ENCODE data around the gene DENND2C. TPM values are rescaled to one million over a fixed set of nuclear protein-coding genes. Genes with fewer than 3 reads are reported as not detected.

The DENND2C gene
- total RNA-seq, 1 donor from 2014 or later = 4.1 TPM

DNA sequence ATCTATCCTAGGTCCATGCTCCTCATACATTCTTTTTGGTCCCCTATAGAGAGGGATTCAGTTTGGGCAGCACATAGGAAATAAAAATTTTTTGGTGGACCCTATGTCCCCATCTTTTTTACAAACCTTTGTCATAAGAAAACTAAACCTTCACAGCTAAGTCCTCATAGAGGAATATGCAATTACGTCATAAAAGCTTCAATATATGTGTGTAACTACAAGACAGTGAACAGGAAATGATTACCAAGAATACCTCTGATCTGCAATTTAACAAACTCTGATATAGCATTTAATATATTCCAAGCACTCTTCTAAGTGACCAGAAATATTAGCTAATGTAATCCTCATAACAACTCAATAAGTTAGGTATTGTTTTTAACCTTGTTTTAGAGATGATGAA lies 6.3 kb upstream of the DENND2C start:
- DNase-seq (ENCODE audit: low spot score) = no peak

DNA sequence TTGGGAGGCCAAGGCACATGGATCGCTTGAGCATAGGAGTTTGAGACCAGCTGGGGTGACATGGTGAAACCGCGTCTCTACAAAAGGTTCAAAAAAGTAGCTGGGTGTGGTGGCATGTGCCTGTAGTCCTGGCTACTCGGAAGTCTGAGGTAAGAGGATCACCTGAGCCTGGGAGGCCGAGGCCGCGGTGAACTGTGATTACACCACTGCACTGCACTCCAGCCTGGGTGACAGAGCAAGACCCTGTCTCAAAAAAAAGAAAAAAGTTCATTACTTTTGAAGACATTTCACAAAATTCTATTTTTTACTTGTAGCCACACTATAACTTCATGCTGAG lies 2.1 kb upstream of the DENND2C start:
- no peak for DNase-seq (ENCODE audit: low spot score)

DNA sequence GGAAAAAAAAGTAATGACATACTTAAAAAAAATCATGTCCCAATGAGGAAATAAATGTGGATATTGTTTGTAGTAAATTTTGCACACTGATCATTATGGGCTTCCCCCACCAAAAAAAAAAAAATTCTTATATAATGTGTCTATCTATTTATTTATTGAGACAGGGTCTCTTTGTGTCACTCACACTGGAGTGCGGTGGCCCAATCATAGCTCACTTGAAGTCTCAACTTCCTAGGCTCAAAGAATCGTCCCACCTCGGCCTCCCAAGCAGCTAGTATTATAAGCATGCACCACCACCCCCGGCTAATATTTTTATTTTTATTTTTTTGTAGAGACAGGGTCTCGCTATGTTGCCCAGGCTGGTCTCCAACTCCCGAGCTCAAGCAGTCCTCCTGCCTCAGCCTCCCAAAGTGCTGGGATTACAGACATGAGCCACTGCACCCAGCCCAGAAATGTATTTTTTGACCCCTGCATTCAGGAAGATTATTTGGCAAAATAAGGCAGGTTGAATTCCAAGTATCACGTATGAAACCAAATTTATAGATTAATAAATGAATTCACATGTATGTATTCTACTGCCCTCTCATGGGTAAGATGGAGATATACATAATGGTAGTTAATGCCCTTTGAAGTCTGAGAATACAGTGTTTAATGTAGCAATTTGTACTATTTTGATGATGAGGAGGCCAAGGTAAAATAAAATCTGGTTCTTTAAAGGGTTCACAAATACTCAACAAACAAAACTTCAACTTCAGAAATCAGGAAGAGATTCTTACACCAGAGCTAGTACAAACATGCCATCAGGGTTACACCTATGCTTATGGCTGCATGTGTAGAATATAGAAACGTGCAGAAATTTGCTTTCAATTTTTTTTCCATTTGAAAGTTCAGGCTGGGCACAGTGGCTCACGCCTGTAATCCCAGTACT lies 1.4 kb upstream of the DENND2C start:
- no peak for DNase-seq (ENCODE audit: low spot score)

DNA sequence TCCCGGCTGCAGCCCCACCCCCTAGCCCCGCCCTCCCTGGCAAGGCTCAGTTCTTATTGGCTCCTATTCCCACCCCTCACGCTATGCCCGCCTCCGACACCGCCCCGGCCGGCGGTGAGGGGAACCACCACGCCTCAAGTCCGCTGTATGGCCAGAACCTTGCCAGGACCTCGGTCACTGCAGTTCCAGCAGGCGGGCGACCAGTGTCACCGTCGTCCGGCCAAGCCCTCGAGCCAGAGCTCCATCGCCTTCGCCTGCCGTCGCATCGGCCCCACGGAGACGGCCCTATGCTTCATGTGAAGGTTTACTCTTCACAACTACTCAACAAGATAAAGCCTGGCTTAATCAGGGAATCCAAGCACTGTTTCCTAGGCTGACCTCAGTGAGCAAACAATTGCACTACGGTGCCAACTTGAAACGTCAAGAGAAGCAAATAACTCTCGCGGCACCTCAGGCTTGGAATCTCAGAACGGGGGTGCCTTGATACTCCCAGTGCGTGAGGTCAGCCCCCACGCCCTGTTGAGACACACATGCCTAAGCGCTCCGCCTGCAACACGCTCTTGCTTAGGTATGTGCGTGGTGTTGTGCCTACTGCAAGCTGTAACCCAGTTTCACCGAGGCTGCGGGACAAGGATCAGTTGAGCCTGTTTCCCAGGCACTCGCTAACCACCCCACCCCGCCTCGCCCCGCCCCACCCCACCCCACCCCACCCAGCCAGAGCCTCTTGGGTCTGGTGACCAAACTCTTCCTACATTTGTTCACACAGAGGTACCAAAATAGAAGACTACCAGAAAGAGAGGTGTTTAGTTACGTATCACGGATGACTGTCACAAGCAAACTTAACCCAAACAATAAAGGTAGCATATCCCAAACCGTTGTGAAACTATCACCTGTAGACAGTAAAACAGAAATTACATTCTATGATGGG lies 498 bp upstream of the DENND2C start:
- peak; percentile 94 for DNase-seq (ENCODE audit: low spot score)

DNA sequence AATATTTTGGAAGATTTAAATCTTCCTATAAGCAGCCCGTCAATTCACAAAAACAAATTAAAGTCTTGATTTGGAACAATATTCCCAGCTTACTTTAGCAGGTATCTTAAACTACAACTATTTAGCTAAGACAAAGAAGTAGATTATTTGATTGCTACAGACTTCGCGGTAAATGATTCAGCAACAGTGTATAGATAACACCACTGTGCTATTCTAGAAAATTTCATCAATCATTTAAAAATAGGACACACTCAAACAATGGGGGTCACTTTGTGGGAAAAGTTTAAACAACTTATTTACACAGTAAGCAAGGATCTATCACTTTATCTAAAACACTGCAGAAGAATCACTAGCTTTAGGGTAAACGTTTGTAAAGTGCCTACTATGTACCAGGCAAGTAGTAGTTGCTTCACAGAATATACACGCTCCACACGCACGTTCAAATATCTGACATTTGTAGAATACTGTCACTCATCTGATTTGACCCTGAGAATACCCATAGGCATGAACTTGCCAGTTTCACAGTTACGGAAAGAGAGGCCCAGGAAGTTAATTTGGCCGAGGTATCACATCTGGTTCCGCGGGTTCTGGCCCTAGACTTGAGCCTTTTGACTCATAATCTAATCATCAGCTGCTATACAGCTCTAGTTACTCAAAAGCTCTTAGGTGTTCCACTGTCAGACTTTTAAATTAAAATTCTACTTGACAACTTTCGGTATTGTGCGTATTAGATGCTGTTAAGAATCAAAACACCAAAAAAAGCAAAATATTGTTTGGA lies 876 bp downstream of the DENND2C start:
- peak; percentile 14 for DNase-seq (ENCODE audit: low spot score)

DNA sequence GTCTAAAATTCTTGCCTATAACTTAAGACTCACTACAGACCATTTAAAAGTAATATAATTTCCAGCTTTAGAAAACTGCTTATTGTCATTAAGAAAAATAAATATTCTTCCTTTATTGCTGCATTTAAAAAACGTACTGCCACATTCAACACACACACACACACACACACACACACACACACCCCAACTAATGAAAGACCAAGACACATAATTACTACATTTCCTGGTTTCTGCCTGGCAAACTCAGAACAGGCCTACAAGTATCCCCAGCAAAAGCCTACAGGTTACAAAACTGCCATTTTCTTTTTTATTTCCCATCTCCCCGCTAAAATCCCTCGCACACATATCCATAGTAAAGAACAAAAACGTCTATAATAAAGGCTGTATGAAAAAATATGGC lies 1.5 kb downstream of the DENND2C start:
- DNase-seq (ENCODE audit: low spot score) = peak; percentile 12

DNA sequence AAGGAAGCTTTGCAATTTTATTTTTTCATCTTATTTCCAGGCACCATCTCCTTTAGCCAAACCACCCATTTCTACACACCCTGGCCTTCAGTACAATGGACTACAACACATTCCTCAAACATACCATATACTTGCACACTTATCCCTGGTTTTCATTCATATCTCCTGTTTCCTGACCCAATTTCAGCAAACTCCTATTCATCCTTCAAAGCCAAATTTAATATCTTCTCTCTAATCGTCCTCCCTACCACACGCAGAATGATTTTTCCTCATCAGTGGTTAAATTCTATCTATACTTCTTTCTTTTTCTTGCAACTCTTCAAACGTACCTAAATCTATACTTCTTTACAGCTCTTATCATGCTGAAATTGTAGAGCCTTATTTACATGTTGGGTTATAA lies 2.9 kb downstream of the DENND2C start:
- no peak for DNase-seq (ENCODE audit: low spot score)

DNA sequence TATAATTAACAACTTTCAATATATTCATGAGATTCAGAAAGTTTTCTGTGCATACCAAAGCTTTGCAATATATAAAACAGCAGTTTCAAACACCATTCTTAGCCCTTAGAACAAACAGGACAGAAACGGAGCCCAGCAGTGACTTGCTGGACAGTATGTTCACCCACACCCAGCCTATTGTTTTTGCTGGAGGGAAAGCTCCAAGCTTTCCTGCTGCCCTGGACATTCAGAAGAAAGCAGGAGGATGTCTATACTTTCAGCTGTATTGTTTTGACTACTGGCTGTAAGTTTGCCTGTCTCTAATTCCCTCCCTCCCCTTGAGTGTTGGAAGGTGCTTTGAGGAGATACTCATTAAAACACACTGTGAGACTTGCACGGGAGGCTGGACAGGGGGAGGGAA lies 9.6 kb downstream of the DENND2C start:
- DNase-seq (ENCODE audit: low spot score) = no peak

DNA sequence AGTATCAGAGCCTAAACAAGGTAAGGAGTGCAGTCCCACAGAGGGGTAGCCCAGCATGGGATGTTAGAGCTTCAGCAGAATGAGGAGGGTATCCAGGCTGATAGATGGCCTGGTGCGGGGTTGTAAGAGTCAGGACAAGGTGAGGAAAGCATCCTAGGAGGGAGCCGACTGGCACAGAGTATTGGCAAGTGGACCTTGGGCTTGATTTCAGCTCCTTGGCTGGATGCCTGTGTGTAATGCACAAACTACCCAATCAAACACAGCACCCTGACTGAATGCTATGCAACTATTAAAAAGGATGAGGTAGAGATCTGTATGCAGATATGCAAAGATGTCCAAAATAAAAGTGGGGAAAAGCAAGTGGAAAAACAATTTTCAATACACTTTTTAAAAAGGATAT lies 18.0 kb downstream of the DENND2C start:
- DNase-seq (ENCODE audit: low spot score) = no peak

DNA sequence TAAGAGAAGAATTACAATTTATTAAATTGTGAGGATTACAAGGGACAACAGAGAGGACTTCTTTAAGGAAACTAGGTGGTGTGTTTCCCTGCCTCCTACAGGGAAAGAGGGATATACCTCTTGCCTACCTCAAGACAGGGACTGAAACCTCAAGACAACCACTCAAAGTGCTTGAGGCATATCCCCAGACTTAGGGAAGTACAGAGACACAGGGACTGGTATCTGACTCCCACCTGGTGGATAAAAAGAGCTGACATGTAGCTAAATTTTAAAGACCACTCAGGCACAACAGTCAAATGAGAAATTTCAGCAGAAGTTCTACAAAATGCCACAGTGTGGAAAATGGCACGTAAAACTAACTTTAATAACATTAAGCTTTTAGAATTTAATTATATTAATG lies 21.3 kb downstream of the DENND2C start:
- no peak for DNase-seq (ENCODE audit: low spot score)

DNA sequence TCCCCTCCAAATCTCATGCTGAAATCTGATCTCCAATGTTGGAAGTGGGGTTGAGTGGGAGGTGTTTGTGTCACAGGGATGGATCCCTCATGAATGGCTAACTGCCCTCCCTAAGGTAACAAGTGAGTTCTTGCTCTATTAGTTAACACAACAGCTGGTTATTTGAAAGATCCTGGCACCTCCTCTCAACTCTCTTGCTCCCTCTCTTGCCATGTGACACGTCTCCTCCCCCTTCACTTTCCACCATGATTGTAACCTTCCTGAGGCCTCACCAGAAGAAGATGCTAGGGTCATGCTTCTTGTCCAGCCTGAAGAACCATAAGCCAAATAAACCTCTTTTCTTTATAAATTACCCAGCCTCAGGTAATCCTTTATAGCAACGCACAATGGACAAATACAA lies 28.5 kb downstream of the DENND2C start:
- no peak for DNase-seq (ENCODE audit: low spot score)

DNA sequence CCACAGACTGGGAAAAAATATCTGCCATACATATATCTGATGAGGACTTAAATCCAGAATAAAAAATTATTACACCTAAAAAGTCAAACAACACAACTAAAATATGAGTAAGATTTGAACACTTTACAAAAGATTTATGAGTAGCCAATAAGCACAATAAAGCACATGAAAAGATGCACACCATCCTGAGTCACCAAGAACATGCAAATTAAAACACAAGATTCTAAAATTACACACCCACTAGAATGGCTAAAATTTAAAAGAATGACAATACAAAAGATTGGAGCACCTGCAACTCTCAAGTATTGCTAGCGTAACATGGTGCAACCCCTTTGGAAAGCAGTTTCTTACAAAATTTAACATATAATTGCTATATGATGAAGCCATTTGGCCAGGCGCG lies 30.9 kb downstream of the DENND2C start:
- no peak for DNase-seq (ENCODE audit: low spot score)

DNA sequence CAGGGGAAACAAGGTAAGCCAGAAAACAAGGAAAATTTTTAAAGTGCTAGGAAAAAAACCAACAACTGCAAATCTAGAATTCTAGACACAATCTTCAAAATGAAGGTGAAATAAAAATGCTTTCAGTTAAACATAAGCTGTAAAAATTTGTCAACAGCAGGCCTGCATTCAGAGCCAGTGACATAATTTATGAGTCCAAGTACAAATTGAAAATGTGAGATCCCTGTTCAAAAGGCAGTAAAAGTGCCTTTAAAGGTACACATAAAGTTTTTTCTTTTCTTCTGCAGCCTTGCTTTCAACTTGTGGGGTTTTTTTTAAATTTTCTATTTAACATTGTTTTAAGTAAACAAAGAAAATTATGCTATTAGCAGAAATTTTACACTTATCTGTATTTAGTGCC lies 37.4 kb downstream of the DENND2C start:
- DNase-seq (ENCODE audit: low spot score) = no peak

DNA sequence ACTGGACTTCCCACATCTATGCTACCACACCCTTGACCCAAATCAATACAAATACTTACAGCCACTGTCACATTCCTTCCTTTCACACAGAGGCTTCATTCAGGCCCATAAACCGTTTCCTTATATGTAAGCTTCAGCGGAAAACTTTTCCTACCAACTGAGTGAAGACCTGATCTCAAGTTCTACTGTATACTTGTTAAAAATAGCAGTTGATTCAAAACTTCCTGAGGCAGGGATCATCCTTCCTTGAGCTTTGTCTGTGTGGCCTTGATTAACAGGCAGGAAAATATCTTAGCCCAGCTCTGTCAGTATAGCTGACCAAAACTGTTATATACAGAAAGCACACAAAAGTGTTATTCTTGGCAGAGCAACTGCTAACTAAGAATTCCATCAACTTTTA lies 42.7 kb downstream of the DENND2C start:
- no peak for DNase-seq (ENCODE audit: low spot score)

DNA sequence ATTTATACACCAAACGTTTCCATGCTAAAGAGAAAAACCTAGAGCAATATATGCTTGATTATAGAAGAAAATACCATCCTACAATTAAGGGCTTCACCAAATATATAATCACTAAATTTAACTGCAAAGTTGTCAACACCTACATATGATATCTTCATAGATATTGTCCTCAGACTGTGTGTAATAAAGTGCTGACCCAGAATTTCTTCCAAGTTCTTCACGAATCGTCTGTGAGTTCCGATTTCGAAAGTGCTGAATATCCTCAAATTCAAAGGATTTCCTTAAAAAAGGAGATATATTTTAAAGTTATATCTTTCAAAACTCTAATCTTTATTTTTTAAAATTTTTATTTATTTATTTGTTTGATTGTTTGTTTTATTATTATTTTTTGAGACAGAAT lies 46.5 kb downstream of the DENND2C start:
- DNase-seq (ENCODE audit: low spot score) = no peak

DNA sequence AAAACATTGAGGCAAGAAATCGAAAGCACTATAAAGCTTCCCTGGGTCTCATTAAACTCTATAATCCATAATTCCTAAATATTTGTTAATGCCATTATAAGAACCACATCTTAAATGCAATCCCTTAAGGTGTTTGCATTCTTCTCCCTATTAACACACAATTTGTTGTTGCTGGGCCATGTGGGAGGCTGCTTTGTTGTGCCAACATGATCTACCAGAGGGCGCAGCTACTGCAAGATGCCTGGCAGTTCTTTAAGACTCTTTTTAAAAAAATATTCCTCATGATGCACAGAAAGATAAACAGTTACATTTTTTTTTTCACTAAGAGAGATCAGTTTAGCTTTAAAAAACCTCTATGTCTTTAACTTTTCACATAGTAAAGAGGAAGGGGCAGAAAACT lies 49.4 kb downstream of the DENND2C start:
- no peak for DNase-seq (ENCODE audit: low spot score)

DNA sequence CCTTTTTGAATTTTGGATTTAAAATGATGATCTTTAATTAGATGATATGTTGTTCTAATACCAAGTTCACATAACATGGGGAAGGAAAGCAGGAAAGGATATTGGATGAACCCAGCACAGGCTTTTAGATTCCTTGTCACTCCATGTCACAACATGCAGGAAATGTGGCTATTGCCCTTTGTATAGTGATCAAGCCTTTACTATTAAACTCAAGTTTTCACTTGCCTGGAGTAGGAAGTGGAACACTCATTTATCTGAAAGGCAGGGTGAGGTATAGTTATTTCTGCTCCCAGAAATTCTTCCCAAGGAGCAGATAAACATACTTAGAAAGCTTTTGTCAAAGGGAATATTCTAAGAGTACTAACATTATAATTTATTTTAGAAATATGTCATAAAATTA lies 51.2 kb downstream of the DENND2C start:
- DNase-seq (ENCODE audit: low spot score) = no peak

DNA sequence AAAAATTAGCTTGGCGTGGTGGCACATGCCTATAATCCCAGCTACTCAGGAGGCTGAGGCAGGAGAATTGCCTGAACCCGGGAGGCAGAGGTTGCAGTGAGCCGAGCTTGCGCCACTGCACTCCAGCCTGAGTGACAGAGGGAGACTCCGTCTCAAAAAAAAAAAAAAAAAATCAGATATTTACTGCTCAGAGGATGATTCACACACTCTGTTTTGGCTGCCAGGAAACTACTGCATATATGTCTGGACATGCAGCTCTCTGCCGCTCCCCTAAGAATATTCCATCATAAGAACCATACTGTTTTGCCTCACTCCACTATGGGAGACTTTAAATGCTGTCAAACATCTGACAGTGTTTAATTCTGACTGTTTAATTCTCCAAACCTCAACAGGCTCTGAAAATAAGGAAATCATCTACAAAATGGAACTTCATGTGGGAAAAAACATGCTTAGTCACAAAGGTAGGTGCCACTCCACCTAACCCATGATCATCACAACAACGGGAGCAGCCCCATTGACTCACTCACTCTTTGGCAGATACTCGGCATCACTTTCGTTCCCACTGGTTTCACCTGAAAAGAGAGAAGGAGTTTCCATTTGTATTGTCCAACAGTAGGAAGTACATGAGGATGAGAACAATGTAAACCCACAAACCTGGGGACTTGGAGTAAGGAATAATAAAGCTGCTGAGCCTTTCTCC lies 59.2 kb downstream of the DENND2C start:
- DNase-seq (ENCODE audit: low spot score) = no peak

DNA sequence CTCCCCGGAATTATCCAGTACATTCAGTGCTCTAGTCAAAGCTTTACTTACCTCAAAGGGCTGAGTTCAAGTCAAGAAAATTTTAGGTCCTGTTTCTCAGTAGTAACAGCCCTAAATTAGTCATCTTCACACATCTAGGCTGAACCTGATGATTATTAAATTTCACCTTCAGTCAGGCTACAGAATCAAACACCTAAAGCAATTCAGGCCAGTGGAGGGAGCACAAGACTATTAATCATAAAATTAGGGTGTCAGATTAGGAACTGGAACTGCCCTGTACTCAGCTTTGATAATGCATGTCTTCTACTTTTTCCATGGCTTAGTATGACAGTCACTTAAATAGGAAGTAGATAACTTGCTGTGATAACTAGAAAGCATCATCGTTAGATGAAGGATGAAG lies 60.0 kb downstream of the DENND2C start:
- no peak for DNase-seq (ENCODE audit: low spot score)

DNA sequence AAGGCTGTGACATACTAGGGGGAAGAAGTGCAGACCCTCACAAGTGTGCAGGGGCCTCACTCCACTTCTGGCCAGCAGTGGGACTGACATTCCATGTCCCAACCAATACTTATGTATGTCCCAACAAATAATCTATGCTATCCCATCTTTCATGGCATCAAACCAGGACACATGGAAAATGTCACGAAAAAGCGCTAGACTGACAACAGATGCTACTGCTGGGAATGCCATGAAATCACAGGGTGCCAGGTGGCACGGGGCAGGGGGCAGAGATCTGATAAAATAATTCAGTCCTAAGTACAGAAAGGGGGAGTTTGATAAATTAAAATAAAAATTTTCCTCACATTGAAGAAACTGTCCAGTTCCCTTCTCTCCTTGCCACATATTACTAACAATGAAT lies 60.8 kb downstream of the DENND2C start:
- DNase-seq (ENCODE audit: low spot score) = no peak

DNA sequence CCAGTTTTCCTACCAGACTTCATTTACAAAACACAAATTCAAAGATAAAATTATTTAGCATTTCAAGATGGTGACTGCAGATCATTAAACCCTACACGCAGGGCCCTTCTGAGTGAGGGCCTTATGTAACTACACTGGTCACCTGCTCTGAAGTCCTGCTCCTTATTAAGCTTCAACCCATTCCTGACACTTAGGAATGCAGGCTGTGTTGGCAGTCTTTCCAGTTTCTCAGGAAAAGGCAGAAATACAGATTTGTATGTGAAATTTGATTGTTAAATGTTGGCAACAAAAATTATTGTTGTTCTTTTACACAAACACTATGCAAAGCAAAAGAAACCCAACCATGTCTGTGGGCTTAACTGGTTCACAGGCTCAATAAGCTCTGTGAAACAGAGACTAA lies 62.6 kb downstream of the DENND2C start:
- DNase-seq (ENCODE audit: low spot score) = no peak

DNA sequence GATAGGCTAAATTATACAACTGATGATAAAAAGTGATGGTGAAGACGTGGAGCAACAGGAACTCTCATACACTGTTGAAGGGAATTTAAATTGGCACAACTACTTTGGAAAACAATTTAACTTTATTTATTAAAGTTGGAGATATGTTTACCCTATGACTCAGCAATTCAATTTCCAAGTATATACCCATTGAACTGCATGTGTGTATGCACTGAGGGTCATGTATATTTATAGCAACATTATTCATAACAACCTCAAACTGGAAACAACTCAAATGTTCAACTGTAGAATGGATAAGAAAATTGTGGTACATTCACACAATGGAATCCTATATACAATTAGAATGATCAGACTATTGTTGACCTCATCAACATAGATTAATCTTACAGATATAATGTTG lies 71.9 kb downstream of the DENND2C start:
- DNase-seq (ENCODE audit: low spot score) = no peak
